ENCODE data around the gene DPP6.

DPP6 gene

DNA sequence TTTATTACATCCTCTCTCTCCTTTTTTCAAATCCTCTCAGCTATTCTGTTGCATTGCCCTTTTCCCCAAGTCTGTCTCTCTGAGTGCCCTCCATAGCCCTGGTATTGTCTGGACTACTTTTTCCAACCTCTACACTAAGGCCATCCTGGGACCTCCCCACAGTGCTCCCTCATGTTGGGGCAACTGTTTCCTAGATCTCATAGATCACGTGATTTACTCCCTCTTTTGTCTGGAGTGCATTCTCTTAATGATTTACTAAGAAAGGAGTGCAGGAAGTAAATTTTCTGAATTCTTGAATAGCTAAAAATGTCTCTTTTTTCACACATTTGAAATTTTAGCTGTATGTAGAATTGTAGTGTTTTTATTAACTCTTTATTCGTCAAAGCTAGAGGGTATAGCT, 733.7 kb downstream of the DPP6 start:
- no peak for DNase-seq

- DNase-seq, result no peak
Measured at GRCh38 chr7:154789404-154789803, 737.2 kb downstream of the DPP6 start.

GRCh38 chr7:154791611-154792010, 739.4 kb downstream of the DPP6 start:
- no peak for DNase-seq

DNA sequence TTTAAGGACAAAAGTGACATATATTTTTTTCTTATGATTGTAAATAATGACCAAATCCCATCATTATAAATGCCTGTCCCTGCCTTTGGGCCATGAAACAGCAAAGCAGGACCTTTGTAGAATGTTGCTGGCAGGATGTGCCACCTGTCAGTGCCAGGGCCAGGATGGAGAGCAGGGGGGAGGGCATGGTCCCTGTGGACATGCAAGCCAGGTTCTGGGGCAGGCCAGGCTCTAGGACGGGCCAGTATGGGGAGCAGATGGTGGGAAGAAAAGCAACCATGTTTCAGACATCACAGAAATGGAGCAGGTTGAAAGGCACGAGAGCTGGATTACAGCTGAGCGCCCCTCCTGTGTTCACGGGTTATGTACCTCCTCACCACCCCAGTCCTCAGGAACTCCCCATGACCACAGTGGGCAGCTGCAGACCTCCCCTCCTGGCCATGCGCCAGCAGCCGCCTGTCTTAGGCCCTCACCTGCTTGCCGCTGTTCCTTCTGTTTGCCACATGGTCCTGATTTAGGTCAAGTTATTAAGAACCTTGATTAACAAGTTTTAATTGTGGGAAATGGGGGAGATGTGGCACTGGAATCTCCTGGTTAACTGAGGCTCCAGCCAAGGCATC, 740.3 kb downstream of the DPP6 start:
- DNase-seq, result no peak

DNA sequence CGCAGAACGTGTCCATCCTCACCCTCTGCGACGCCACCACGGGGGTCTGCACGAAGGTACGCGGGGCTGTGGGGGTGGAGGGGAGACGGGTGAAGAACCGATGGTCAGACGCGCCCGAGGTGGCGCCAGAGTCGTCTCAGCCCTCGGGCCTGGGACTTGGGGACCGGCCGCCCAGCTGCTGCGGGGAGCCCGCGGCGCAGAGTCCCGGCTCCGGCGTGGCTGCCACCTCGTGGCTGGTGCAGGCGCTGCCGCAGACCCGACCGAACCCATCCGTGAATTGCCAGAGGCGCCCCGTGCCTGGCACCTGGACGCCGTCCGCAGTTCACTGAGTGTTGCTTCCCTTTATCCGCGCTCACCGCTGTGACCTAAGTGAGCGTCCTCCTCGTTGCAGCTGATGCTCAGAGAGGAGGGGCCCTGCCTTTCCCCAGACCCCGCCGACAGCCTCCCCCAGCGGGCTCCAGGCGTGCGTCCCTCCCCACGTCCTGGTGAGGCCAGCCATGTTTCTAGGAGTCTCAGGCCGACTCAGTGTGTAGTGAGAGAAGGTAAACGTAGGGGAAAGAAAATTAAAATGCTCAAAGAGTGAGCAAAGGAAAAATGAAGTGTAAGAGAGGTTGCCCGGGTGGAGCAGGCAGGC, 742.1 kb downstream of the DPP6 start:
- no peak for DNase-seq

DNA sequence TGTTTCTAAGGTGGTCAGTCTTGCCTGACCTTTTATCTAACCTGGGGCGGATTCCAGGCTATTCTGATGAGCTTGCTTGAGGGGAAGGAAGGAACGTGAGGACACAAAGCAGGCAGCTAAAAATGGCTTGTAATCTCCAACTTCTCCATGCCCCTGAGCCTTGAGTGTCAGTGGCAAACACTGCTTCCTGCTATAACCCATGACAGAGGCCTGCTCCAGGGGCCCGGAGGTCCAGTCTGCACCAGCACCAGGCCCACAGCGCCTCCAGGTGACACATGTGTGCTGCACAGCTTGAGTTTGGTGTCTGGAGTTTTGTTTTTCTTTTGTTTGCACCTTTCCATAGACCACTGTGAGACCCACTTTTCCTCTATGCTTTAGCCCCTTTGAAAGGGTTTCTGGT, 742.8 kb downstream of the DPP6 start:
- no peak for DNase-seq

- DNase-seq, result no peak
Measured at GRCh38 chr7:154795437-154795836, 743.2 kb downstream of the DPP6 start.

DNA sequence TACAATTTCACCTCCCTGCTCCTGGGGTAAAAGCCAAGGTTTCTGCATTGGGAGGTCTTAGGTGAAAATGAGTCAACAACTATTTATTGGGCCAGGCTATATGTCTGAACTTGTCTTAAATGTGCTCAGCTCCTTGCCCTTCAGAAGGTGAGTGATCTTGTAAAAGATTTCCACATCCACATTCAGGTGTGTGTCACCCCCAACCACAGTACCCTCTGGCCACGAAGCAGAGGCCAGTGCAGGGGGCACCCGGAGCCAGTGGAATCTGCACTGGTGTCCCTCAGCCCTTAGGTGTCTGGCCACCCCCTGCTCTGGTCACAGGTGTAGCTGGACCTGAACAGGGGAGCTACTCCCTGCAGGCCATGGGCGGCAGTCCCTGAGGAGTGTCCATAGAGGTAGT, 752.3 kb downstream of the DPP6 start:
- DNase-seq, result no peak

DNA sequence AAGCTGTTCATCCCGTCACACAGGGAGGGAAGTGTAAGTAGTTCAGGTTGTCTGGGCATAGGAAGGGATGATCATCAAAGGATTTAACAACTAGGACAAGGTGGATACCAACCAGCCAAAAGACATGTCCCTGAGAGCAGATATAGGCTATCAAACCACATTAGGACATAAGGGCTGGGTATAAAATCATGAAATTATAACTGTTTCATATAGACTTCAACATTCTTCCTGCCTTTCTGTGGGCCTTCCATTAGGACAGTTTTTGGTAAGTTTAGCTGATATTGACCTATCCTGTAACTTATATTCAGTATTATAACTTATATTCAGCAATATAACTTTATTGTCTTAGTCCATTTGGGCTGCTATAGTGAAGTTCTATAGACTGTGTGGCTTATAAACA, 759.8 kb downstream of the DPP6 start:
- DNase-seq, result no peak

GRCh38 chr7:154817224-154817896, 765.2 kb downstream of the DPP6 start:
- DNase-seq, result no peak

DNA sequence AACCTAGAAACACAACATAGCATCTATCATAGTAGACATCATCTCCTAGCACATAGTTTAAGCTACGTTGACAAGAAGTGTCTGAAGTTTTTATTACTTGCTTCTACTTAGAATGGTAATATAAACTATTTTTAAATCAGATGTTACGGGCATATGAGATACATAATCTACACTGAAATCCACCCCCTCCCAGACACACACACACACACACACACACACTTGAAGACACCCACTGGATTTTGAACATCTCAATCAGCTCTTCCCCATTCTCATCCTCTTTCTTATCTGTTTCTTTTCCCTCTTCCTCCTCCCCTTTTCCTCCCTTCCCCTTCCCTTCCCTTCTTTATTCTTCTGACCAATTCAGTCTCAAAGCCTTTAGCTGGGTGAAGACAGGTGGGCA, 774.8 kb downstream of the DPP6 start:
- no peak for DNase-seq

- DNase-seq, result no peak
Measured at GRCh38 chr7:154832557-154833138, 780.5 kb downstream of the DPP6 start.

DNA sequence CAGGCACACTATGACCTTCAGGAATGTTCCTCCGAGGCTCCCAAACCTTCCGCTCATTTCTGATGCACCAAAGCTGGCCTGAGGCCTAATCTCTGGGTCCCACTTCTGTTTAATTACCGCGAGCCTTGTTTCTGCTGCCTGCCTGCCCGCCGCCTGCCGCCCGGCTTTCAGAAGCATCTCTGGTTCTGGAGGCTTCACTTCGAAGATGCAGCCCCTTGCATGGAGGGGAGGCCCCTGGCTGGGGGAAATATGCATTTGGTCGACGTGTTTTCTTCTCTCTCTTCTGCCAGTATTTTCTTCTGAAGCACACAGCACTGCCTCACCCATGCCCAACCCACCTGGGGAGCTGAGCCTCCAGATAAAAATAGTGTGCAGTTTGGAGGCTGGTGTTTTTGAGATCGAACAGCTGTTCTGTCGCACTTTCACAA, 783.8 kb downstream of the DPP6 start:
- DNase-seq, result no peak

DNA sequence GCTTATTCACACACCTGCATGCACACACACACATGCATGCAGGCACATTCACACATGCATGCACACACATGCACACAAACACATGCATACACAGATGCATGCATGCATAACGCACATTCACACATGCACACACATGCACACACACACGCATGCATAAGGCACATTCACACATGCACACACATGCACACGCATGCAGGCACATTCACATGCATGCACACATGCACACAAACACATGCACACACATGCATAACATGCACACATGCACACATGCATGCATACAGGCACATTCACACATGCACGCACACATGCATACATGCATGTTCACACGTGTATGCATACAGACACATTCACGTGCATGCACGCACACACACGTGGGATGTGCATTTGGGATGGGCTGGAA, 784.9 kb downstream of the DPP6 start:
- no peak for DNase-seq

- no peak for DNase-seq
Measured at GRCh38 chr7:154837622-154838021, 785.4 kb downstream of the DPP6 start.

- DNase-seq, result no peak
Measured at GRCh38 chr7:154840086-154840485, 787.9 kb downstream of the DPP6 start.

DNA sequence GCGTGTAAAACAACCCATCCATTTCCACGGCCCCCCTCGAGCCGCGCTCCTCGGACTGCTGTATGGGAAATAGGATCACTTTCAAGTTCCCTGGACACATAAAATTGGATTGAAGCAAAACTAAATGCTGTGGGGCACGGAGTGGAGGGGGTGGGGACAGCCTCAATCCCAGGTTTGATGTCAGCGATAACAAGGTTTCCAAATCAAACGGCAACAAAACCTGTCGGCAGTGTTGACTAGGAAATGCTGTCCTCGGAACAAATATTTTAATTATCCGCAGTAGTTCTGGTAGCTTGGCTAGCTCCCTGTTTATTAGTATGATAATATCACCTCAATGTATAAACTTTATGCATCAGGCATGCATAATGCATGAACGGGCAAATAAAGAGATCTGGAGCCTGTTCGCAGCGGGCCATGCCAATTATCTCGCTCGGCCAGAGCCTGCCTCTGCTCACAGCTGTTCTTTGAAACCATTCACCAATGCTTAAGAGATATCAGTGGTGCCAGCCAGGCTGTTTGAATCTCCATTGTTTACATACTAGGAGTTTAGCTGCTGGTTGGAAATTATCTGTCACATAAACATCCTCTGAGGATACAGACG, 789.6 kb downstream of the DPP6 start:
- no peak for DNase-seq

DNA sequence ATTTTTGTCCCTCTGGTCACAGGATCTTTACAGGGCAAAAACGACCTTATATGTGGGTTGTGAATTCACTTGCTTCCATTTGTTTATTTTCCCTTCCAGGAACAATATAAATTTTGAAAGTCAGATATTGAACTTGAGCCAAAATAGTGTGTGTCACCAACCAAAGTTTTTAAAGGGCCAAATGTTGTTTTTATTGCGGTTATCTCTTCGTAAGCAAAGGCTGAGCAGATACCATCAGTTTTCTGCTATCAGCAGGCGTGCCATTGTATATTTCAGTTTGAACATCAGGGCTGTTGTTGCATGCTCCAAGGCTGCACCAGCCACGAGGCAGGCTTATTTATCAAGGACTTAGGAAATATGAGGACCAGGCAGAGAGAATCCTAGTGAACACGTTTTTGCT, 790.4 kb downstream of the DPP6 start:
- DNase-seq, result no peak

DNA sequence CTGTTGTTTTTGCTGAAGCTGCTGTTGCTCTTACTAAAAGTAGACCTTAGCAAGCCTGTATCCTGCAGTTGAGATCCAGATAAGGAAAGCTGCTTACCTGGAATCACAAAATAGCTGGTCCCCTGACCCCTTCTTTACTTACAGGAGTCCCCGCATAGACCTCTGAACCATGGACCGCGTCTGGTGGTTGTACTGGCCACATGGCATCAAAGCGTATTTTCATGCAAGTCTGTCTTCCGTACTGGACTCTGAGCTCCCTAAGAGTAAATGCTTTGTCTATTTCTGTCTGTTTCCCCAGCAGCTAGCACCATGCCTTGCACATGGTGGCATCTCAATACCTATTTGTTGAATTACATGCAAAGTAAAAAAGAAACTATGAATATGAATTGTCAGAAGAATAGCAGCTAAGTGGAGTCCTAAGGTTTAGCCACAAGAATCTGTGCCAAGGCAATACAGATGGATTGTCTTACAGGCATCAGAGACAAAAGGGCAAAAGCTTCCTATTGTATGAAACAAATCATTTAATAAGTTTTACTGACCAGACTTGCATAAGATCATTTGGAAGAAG, 791.6 kb downstream of the DPP6 start:
- DNase-seq, result no peak

- DNase-seq, result no peak
Measured at GRCh38 chr7:154844499-154844898, 792.3 kb downstream of the DPP6 start.

DNA sequence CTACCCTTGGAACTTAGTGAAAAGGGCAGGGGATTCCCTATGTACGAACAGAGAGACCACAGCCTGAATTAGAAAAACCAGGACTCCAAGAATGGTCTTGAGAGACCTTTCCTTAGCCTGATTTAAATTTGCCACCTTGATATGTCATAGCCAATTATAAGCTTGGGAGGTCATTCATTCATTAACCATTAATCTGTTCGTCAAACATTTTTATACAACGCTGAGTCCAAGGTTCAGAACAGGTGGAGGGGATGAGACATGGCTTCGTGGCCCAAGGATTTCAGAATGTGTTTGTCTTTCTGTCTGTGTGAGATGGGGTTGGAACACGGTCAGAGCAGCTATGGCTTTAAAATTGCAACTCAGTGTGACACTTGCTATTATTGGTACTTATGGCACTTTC, 792.8 kb downstream of the DPP6 start:
- DNase-seq, result no peak

- no peak for DNase-seq
Measured at GRCh38 chr7:154848464-154848863, 796.3 kb downstream of the DPP6 start.

- no peak for DNase-seq
Measured at GRCh38 chr7:154852205-154852604, 800.0 kb downstream of the DPP6 start.

All from stimulated activated CD4-positive, alpha-beta T cell treated with anti-CD3 and anti-CD28 coated beads, Interleukin-4, amount 100 ng/mL, for 24 hours (primary cell).